Fibroblast of mammary gland (primary cell): ENCODE data around the gene HSD17B1.

Experiments used
- DNase-seq: peaks from one replicate; pipeline ENCODE4 v3.0.0-alpha.2; 2010; ENCODE audit warnings: low read depth
- H3K4me3 ChIP-seq: 2 replicates; pipeline ENCODE4 v1.5.1; 2011; ENCODE audit warnings: low read depth, mild to moderate bottlenecking, low read length, moderate library complexity; ENCODE audit not compliant: control insufficient read depth
- CTCF ChIP-seq: conservative IDR thresholded peaks from 2 replicates; pipeline ENCODE4 v1.5.1; 2011; ENCODE audit warnings: low read depth, low read length, inconsistent platforms; ENCODE audit not compliant: control insufficient read depth, insufficient read depth

HSD17B1 gene

GRCh38 chr17:42512733-42513251 is 39.9 kb upstream of the HSD17B1 start:
- no peak overlapping the region for H3K4me3 ChIP-seq
- no peak for TF ChIP-seq CTCF
- no peak for DNase-seq

GRCh38 chr17:42513686-42514085 is 39.0 kb upstream of the HSD17B1 start:
- H3K4me3 ChIP-seq: no peak overlapping the region
- DNase-seq: no peak
- TF ChIP-seq CTCF: no peak

GRCh38 chr17:42514279-42514678 is 38.4 kb upstream of the HSD17B1 start:
- TF ChIP-seq CTCF: no peak
- no peak overlapping the region for H3K4me3 ChIP-seq
- DNase-seq: no peak

GRCh38 chr17:42514867-42515266 is 37.9 kb upstream of the HSD17B1 start:
- peak; percentile 32 for DNase-seq
- TF ChIP-seq CTCF: no peak

GRCh38 chr17:42517516-42517915 is 35.2 kb upstream of the HSD17B1 start:
- peak; percentile 93 for TF ChIP-seq CTCF
- DNase-seq: peak; percentile 94
- H3K4me3 ChIP-seq: no peak overlapping the region

More at GRCh38 chr17:42514867-42515266, 37.9 kb upstream of the HSD17B1 start:
- H3K4me3 ChIP-seq: no peak overlapping the region

GRCh38 chr17:42518046-42518754 is 34.5 kb upstream of the HSD17B1 start:
- no peak overlapping the region for H3K4me3 ChIP-seq
- peak; percentile 99 for DNase-seq
- no peak for TF ChIP-seq CTCF
